ENCODE data around the gene PPP1R13B. TPM values are rescaled to one million over a fixed set of nuclear protein-coding genes. Genes with fewer than 3 reads are reported as not detected.
"Not testable (repeated sequence)": the region's sequence is repeated elsewhere in the genome, so short reads cannot be mapped to it uniquely, and the experiment has no call there.

Gene PPP1R13B
- total and polyA plus RNA-seq, 2 experiments from 2014 or later: 2.0 to 8.5 TPM

- TF ChIP-seq POLR2AphosphoS5 (IDR thresholded peaks at IDR 0.05; ENCODE audit: low read depth): no peak
- TF ChIP-seq ZNF114 (CRISPR knock-in tag; IDR thresholded peaks at IDR 0.05): no peak
- no peak for TF ChIP-seq REST (IDR thresholded peaks at IDR 0.05; ENCODE audit: unreplicated experiment)
- TF ChIP-seq ZNF331 (CRISPR knock-in tag; IDR thresholded peaks at IDR 0.05; ENCODE audit: low read depth): no peak
- TF ChIP-seq, protein P1, sequence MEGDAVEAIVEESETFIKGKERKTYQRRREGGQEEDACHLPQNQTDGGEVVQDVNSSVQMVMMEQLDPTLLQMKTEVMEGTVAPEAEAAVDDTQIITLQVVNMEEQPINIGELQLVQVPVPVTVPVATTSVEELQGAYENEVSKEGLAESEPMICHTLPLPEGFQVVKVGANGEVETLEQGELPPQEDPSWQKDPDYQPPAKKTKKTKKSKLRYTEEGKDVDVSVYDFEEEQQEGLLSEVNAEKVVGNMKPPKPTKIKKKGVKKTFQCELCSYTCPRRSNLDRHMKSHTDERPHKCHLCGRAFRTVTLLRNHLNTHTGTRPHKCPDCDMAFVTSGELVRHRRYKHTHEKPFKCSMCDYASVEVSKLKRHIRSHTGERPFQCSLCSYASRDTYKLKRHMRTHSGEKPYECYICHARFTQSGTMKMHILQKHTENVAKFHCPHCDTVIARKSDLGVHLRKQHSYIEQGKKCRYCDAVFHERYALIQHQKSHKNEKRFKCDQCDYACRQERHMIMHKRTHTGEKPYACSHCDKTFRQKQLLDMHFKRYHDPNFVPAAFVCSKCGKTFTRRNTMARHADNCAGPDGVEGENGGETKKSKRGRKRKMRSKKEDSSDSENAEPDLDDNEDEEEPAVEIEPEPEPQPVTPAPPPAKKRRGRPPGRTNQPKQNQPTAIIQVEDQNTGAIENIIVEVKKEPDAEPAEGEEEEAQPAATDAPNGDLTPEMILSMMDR (conservative IDR thresholded peaks at IDR 0.05; ENCODE audit: low read depth in 2 of 2): no peak
- Mint-ChIP-seq H3K27me3 (ENCODE audit: insufficient read depth, low read depth, poor library complexity) (peaks cover 1% of the 10 kb centered on the region), H3K4me3 (no peak overlapping the region), H3K36me3 (ENCODE audit: low read depth) (no peaks in the 10 kb centered on the region), H3K4me1 (peaks cover 14% of the 10 kb centered on the region), H3K27ac (peak overlapping the region; percentile 82), H3K9me3 (no peaks in the 10 kb centered on the region; the same call in 2 of the 3 replicates)
- H3K4me2 ChIP-seq: no peak overlapping the region
- ATAC-seq (peak; percentile 51; the same call in 2 of the 3 replicates), DNase-seq (ENCODE audit: low spot score) (peak; percentile 29)
- no peak overlapping the region for H2AFZ ChIP-seq
- no peak overlapping the region for H3K4me3 ChIP-seq
- no peaks in the 10 kb centered on the region for H3K27me3 ChIP-seq (ENCODE audit: insufficient read depth)
- no peaks in the 10 kb centered on the region for H3F3A ChIP-seq (replicated peaks; ENCODE audit: low read depth)
- no peaks in the 10 kb centered on the region for H3K36me3 ChIP-seq (ENCODE audit: insufficient read depth)
- H3K4me1 ChIP-seq (ENCODE audit: insufficient read depth): peaks cover 8% of the 10 kb centered on the region
- H3K79me2 ChIP-seq (replicated peaks; ENCODE audit: insufficient read depth): no peaks in the 10 kb centered on the region
- H4K20me1 ChIP-seq (replicated peaks; ENCODE audit: insufficient read depth): no peaks in the 10 kb centered on the region
- H3K9me2 ChIP-seq (ENCODE audit: insufficient read depth): no peaks in the 10 kb centered on the region
- H3K27ac ChIP-seq (ENCODE audit: low read depth): no peak overlapping the region
Observed at GRCh38 chr14:103801459-103801858, 45.9 kb downstream of the PPP1R13B start.

DNA sequence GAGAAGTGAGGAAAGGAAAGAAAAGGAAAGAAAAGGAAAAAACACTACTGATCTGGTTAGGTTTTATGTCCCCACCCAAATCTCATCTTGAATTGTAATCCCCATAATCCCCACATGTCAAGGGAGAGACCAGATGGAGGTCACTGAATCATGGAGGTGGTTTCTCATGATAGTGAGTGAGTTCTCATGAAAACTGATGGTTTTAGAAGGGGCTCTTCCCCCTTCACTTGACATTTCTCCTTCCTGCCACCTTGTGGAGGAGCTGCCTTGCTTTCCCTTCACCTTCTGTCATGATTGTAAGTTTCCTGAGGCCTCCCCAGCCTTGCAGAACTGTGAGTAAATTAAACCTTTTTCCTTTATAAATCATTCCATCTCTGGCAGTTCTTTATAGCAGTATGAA is 54.2 kb downstream of the PPP1R13B start:
- not testable (repeated sequence) for H3K9me3 Mint-ChIP-seq; H3K4me1 Mint-ChIP-seq; H3K36me3 Mint-ChIP-seq (ENCODE audit: low read depth); H3K4me2 ChIP-seq; H3K27me3 Mint-ChIP-seq (ENCODE audit: insufficient read depth, low read depth, poor library complexity); H4K20me1 ChIP-seq (replicated peaks; ENCODE audit: insufficient read depth); H3K27ac ChIP-seq (ENCODE audit: low read depth); H3K36me3 ChIP-seq (ENCODE audit: insufficient read depth); H3K27ac Mint-ChIP-seq; H3K79me2 ChIP-seq (replicated peaks; ENCODE audit: insufficient read depth); H2AFZ ChIP-seq; H3K9me2 ChIP-seq (ENCODE audit: insufficient read depth); H3F3A ChIP-seq (replicated peaks; ENCODE audit: low read depth); H3K4me3 ChIP-seq; H3K4me3 Mint-ChIP-seq; H3K27me3 ChIP-seq (ENCODE audit: insufficient read depth)
- peaks cover 12% of the 10 kb centered on the region; the same call in 1 of the 2 replicates for H3K4me1 ChIP-seq (ENCODE audit: insufficient read depth)
- DNase-seq (ENCODE audit: low spot score) (peak; percentile 45), ATAC-seq (peak; percentile 28; the same call in 2 of the 3 replicates)
- TF ChIP-seq, protein P1 (conservative IDR thresholded peaks at IDR 0.05; ENCODE audit: low read depth in 2 of 2): peak; percentile 34 to 59; a peak in 3 of 4 replicates

Measured in GM23338 (cell line).